ENCODE results near the gene SHMT1.
"Not testable (repeated sequence)": the region's sequence is repeated elsewhere in the genome, so short reads cannot be mapped to it uniquely, and the experiment has no call there.

DNA sequence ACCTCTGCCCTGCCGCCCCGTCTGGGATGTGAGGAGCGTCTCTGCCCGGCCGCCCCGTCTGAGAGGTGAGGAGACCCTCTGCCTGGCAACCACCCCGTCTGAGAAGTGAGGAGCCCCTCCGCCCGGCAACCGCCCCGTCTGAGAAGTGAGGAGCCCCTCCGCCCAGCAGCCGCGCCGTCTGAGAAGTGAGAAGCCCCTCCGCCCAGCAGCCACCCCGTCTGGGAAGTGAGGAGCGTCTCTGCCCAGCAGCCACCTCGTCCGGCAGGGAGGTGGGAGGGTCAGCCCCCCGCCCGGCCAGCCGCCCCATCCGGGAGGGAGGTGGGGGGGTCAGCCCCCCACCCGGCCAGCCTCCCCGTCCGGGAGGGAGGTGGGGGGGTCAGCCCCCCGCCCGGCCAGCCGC lies 65.3 kb downstream of the SHMT1 start:
- TF ChIP-seq, protein P1, sequence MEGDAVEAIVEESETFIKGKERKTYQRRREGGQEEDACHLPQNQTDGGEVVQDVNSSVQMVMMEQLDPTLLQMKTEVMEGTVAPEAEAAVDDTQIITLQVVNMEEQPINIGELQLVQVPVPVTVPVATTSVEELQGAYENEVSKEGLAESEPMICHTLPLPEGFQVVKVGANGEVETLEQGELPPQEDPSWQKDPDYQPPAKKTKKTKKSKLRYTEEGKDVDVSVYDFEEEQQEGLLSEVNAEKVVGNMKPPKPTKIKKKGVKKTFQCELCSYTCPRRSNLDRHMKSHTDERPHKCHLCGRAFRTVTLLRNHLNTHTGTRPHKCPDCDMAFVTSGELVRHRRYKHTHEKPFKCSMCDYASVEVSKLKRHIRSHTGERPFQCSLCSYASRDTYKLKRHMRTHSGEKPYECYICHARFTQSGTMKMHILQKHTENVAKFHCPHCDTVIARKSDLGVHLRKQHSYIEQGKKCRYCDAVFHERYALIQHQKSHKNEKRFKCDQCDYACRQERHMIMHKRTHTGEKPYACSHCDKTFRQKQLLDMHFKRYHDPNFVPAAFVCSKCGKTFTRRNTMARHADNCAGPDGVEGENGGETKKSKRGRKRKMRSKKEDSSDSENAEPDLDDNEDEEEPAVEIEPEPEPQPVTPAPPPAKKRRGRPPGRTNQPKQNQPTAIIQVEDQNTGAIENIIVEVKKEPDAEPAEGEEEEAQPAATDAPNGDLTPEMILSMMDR (IDR thresholded peaks at IDR 0.05), result not testable (repeated sequence)
- TF ChIP-seq POLR2A (IDR thresholded peaks at IDR 0.05; ENCODE audit: low read depth); POLR2AphosphoS5 (IDR thresholded peaks at IDR 0.05): not testable (repeated sequence)

Data from esophagus muscularis mucosa (tissue), 3 donors.